ENCODE data around the gene IRAK4. TPM values are rescaled to one million over a fixed set of nuclear protein-coding genes. Genes with fewer than 3 reads are reported as not detected.
"Not testable (repeated sequence)": the region's sequence is repeated elsewhere in the genome, so short reads cannot be mapped to it uniquely, and the experiment has no call there.

The IRAK4 gene
- 41.0 and 41.6 TPM in 2 replicates for total RNA-seq (2014; rRNA removed)
- polyA plus RNA-seq (2012): 9.3 TPM

DNA sequence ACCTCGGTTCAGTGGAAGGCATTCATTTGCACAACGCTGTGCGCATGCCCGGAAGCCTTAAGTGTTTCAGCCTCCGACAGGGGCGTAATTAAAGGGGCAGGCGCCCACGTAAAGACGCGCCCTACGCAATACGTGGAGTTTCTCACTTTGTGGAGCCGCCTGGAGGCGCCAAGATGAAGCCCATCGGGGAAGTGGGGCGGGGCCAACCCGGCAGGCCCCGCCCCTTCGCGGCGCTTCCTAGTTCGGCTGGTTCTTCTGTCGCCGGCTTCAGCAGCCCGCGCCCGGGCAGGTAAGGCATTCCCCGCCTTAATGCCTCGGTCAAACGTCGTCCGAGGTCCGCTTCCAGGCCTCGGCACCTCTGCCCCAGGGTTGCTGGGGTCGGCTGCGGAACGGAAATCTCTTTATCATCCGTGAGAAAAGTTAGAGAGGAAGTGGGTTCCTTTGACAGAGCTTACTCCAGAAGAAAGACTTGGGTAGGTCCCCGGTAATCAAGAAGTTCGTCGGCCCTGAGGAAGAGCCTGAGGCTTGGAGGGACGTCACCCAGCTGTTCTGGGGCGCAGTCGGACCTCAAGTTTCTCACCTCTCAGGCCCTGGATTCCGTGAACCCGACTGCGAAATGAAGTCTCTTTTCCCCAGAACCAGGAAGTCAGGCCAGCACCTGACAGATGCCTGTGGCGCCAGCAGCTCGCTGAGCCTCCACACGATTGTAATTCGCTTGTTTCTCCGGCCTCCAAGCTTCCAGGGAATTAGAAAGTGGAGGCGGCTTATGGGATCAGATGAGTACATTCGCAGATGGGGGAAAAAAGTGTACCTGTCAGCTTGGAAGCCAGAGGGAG is at the start of gene IRAK4, which contains the start of gene PUS7L:
TSS of gene IRAK4 (plus strand) at position 224 of the 836 bp plus-strand sequence. CDS start 9,161 bp downstream, outside the sequence.
TSS of gene PUS7L (minus strand) at position 63 of the 836 bp plus-strand sequence. CDS start 3,545 bp downstream, outside the sequence.
- DNase-seq (ENCODE audit: low read depth): peak; percentile 96

- DNase-seq (ENCODE audit: low read depth): no peak
Measured at GRCh38 chr12:43711348-43711747, 47.4 kb upstream of the IRAK4 start.

DNA sequence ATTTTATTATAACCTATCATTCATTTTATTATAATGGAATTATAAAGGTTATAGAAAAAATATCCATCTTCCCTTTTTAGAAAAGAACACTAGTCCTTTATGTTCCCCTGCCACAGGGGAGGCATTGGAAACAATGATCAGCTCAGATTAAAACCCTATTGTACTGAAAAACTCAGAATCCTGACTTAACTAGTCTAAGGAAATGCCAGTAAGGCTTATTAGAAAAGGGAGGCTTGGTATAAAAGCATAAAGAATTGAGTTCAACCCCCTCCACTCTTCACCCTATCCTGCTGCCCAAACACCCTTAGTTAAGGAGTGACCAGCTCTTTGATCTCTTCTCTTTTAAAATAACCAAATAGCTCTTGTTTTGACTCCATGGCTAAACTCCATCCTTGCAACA is 36.1 kb upstream of the IRAK4 start:
- DNase-seq (ENCODE audit: low read depth): no peak

DNA sequence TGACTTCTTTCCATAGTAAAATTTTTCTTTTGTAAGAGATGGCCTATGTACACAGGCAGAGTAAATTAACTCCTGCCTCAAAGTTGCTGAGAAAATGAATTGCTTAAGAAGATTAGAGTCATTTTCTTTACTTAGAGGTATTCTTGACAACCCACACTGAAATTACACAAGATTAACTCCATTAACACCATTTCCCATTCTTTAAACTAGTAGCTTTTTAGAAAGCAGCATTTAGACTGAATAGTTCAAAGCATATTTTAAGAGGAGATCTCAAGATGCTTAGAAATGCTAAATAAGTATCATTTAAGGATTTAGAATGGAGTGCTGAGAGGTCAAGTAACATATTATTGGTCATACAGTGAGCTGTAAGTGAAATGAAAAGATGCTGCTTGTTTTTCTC is 35.6 kb upstream of the IRAK4 start:
- no peak for DNase-seq (ENCODE audit: low read depth)

DNA sequence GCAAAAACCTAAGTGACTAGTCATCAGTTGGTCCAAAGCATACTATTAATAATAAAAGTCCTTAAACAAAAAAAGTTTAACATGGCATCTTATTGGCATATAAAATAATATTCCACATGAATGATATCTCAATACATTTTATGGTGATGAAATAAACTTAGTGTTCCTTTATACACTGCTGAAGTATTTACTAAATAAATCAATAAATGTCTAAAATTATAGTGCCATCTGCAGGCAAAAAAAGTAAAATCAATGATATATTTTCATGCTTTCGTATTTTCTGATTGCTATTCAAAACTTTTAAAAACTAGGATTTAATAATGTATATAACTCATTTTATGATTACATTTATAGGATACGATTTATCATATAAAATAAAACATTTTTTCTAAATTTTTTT is 30.6 kb upstream of the IRAK4 start:
- DNase-seq (ENCODE audit: low read depth): no peak

GRCh38 chr12:43728698-43729097 is 30.1 kb upstream of the IRAK4 start:
- no peak for DNase-seq (ENCODE audit: low read depth)

- no peak for DNase-seq (ENCODE audit: low read depth)
Measured at GRCh38 chr12:43730283-43730682, 28.5 kb upstream of the IRAK4 start.

- DNase-seq (ENCODE audit: low read depth): no peak
Measured at GRCh38 chr12:43733687-43734086, 25.1 kb upstream of the IRAK4 start.

GRCh38 chr12:43736927-43737440 is 21.8 kb upstream of the IRAK4 start:
- peak; percentile 29 for DNase-seq (ENCODE audit: low read depth)

- DNase-seq (ENCODE audit: low read depth): peak; percentile 82
Measured at GRCh38 chr12:43737646-43738045, 21.1 kb upstream of the IRAK4 start.

DNA sequence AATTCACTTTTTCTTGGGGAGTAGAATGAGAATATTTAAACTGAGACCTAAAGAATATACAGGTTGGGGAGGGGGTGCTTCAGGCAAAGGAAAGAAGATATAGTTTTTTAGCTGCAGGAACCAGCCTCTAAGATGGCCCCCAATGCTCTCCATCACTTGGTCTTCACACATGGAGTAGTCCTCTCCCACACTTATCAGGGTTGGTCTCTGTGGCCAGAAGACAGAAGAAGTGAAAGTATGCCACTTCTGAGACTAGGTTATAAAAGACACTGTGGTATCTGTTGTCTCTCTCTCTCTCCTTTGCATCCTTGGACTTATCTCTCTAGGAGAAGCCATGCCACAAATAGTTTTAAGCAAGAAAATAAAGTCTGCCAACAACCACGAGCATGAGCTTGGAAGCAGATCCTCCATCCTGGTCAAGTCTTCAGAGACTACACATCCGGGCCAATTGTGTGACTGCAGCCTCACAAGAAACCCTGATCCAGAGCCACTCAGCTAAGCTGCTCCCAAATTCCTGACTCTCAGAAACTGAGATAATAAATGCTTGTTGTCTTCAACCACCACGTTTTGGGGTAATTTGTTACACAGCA is 18.1 kb upstream of the IRAK4 start:
- peak; percentile 18 for DNase-seq (ENCODE audit: low read depth)

DNA sequence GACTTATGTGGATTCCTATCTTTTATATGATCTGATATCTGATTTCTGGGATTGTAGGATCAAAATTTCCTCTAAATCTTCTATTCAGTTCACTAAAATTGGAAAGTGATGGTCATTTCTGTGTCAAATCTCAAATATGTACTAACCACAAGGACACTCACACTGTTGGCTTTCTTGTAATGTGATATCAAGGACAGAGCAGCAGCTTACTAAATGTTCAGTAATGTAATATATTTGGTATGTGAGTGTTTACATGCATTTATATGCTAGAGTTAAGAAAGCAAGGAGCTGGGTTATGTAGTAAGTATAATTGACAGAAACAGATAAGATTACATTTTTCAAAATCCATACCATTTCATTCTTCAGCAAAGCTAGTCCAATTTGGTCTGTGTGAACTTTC is 16.6 kb upstream of the IRAK4 start:
- DNase-seq (ENCODE audit: low read depth): peak; percentile 95

DNA sequence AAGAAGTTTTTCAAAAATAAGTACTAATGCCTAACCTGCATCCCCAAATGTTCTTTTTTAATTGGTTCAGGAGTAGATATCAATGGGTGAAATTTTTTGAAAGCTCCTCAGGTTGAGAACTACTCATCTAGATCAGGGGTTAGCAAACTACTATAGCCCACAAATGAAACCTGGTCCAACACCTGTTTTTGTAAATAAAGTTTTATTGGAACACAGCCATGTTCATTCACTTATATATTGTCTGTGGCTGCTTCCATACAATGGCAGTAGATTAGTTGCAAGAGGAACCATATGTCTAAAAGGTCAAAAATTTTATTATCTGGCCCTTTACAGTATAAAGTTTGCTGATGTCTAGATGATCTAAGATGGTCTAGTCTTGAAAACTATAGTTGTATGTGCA is 13.9 kb upstream of the IRAK4 start:
- no peak for DNase-seq (ENCODE audit: low read depth)

DNA sequence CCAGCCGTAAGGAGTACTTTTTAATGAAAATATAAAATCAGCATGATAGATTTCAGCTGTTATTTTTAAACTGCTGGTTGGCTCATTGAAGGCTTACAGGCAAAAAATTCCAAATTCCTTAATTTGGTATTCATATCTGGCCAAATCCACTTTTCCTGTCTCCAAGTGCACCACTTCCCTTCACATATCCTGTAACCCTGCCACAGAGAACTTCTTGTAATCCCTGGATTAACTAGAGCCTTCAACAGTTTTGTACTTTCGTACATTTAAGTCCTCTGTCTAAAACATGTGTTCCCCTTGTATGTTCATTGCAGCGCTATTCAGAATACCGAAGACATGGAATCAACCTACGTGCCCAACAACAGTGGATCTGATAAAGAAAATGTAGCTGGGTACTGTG is 9.7 kb upstream of the IRAK4 start:
- peak; percentile 46 for DNase-seq (ENCODE audit: low read depth)

GRCh38 chr12:43750814-43751213 is 7.9 kb upstream of the IRAK4 start:
- DNase-seq (ENCODE audit: low read depth): no peak

DNA sequence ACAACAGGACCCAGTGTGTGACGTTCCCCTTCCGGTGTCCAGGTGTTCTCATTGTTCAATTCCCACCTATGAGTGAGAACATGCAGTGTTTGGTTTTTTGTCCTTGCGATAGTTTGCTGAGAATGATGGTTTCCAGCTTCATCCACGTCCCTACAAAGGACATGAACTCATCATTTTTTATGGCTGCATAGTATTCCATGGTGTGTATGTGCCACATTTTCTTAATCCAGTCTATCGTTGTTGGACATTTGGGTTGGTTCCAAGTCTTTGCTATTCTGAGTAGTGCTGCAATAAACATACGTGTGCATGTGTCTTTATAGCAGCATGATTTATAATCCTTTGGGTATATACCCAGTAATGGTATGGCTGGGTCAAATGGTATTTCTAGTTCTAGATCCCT is 7.4 kb upstream of the IRAK4 start:
- not testable (repeated sequence) for DNase-seq (ENCODE audit: low read depth)

- DNase-seq (ENCODE audit: low read depth): no peak
Measured at GRCh38 chr12:43754015-43754414, 4.7 kb upstream of the IRAK4 start.

- no peak for DNase-seq (ENCODE audit: low read depth)
Measured at GRCh38 chr12:43758247-43758727, 464 bp upstream of the IRAK4 start.

DNA sequence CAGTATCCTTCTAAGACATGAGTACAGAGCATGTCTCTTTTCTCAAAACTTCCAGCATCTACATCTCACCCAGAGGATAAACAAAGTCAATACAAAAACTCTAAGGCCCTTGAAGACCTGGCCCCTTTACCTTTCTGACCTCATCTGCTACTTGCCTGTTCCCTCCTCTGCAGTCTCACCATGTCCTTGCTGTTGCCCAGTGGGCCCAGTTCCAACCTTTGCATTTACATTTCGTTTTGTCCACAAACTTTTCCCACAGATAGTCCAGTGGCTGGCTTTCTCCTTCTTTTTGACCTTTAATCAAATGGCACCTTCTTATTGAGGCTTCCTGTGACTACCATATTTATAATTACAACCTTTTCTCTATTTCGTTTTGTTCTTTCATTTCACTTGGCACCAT is 1.6 kb downstream of the IRAK4 start:
- DNase-seq (ENCODE audit: low read depth): no peak

DNA sequence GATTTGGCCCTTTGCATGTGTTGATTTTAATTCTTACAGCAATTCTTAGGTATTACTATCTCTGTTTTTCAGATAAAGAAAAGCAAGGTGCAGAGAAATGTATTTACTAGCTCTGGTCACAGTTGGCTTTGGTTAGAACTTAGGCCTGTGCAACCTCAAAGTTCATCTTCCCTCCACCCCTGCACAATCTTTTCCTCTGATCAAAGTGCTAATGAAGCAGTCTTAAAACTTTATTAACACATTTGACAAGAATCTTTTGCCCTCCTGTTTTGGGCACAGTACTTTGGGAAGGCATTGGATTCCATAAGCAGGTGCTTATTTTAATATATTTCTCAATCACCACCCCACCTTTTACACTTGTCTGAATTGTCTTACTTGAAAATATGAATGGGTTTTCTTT is 2.7 kb downstream of the IRAK4 start:
- no peak for DNase-seq (ENCODE audit: low read depth)

- no peak for DNase-seq (ENCODE audit: low read depth)
Measured at GRCh38 chr12:43762596-43762995, 3.8 kb downstream of the IRAK4 start.

DNA sequence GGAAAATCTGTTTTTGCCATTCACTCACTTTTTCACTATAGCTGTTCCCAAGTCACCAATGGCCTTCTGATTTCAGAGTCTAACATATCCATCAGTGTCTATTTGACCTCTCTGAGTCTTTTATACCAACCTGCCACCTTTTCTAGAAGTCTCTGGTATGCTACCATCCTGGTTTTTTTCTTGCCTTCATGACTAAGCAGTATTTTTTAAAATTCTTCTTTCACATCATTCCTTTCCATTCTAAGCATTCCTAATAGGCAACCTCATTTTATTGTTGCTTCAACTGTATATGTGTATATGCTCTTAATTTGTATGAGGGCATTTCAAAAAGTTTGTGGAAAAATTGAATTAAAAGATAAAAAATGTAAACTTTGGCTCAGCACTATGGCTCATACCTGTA is 5.0 kb downstream of the IRAK4 start:
- DNase-seq (ENCODE audit: low read depth): no peak

GRCh38 chr12:43764528-43764927 is 5.8 kb downstream of the IRAK4 start:
- no peak for DNase-seq (ENCODE audit: low read depth)
